Measurements from ENCODE around the gene DCX. TPM values are rescaled to one million over a fixed set of nuclear protein-coding genes. Genes with fewer than 3 reads are reported as not detected.

Gene DCX
- total and polyA plus RNA-seq, 7 experiments from 2014 or later: not detected

- Histone ChIP-seq H3K9me3 (ENCODE audit: control insufficient read depth in 2 of 3, low read length in 3 of 3) (no peaks in the 10 kb centered on the region), H3K27ac (ENCODE audit: low read depth, low read length) (no peak overlapping the region), H3K4me1 (ENCODE audit: control insufficient read depth in 2 of 2, insufficient read depth in 2 of 2, low read length in 2 of 2) (no peaks in the 10 kb centered on the region), H3K36me3 (ENCODE audit: control insufficient read depth in 2 of 3, insufficient read depth in 3 of 3, low read length in 3 of 3) (no peaks in the 10 kb centered on the region), H3K27me3 (ENCODE audit: control insufficient read depth in 2 of 2, insufficient read depth in 2 of 2, low read length in 2 of 2) (no peaks in the 10 kb centered on the region), H3K4me3 (ENCODE audit: low read length) (no peak overlapping the region)
- intact Hi-C loops (cut with micrococcal nuclease): no loop called here
- DNase-seq: no peak
- no peak overlapping the region for H3K4me3 Mint-ChIP-seq
- H3K4me1 Mint-ChIP-seq: no peaks in the 10 kb centered on the region
- peaks cover 0 to 5% (median 0%) of the 10 kb centered on the region in 5 donors for H3K27me3 Mint-ChIP-seq
- no peak overlapping the region for H3K27ac Mint-ChIP-seq
- peaks cover 0 to 2% (median 0%) of the 10 kb centered on the region in 11 donors for H3K9me3 Mint-ChIP-seq
- H3K36me3 Mint-ChIP-seq: no peaks in the 10 kb centered on the region
- ATAC-seq: no peak
- ChIA-PET CTCF (no interaction called here), POLR2A (no interaction called here)
Observed at GRCh38 chrX:111328858-111329257, 83.1 kb downstream of the DCX start.

GRCh38 chrX:111322231-111322855 is 89.6 kb downstream of the DCX start:
- ATAC-seq (no peak), DNase-seq (no peak)
- Mint-ChIP-seq H3K36me3 (no peaks in the 10 kb centered on the region), H3K9me3 (no peaks in the 10 kb centered on the region), H3K4me1 (no peaks in the 10 kb centered on the region), H3K27me3 (peaks cover 0 to 4% (median 0%) of the 10 kb centered on the region in 5 donors), H3K27ac (no peak overlapping the region), H3K4me3 (no peak overlapping the region)
- H3K9me3 ChIP-seq (ENCODE audit: control insufficient read depth in 2 of 3, low read length in 3 of 3): no peaks in the 10 kb centered on the region
- intact Hi-C loops (cut with micrococcal nuclease): no loop called here
- H3K36me3 ChIP-seq (ENCODE audit: control insufficient read depth in 2 of 3, insufficient read depth in 3 of 3, low read length in 3 of 3): no peaks in the 10 kb centered on the region
- CTCF ChIA-PET: no interaction called here
- no peak overlapping the region for H3K27ac ChIP-seq (ENCODE audit: low read depth, low read length)
- H3K27me3 ChIP-seq (ENCODE audit: control insufficient read depth in 2 of 2, insufficient read depth in 2 of 2, low read length in 2 of 2): no peaks in the 10 kb centered on the region
- no peaks in the 10 kb centered on the region for H3K4me1 ChIP-seq (ENCODE audit: control insufficient read depth in 2 of 2, insufficient read depth in 2 of 2, low read length in 2 of 2)
- H3K4me3 ChIP-seq (ENCODE audit: low read length): no peak overlapping the region
- POLR2A ChIA-PET: no interaction called here

- intact Hi-C loops (cut with micrococcal nuclease): no loop called here
- Mint-ChIP-seq H3K27me3 (peaks cover 0 to 4% (median 0%) of the 10 kb centered on the region in 5 donors), H3K27ac (no peak overlapping the region), H3K4me1 (no peaks in the 10 kb centered on the region), H3K9me3 (no peaks in the 10 kb centered on the region), H3K4me3 (no peak overlapping the region), H3K36me3 (no peaks in the 10 kb centered on the region)
- POLR2A ChIA-PET: no interaction called here
- no peak overlapping the region for H3K27ac ChIP-seq (ENCODE audit: low read depth, low read length)
- no peak overlapping the region for H3K4me3 ChIP-seq (ENCODE audit: low read length)
- DNase-seq (no peak), ATAC-seq (no peak)
- H3K36me3 ChIP-seq (ENCODE audit: control insufficient read depth in 2 of 3, insufficient read depth in 3 of 3, low read length in 3 of 3): no peaks in the 10 kb centered on the region
- CTCF ChIA-PET: no interaction called here
- H3K4me1 ChIP-seq (ENCODE audit: control insufficient read depth in 2 of 2, insufficient read depth in 2 of 2, low read length in 2 of 2): no peaks in the 10 kb centered on the region
- no peaks in the 10 kb centered on the region for H3K27me3 ChIP-seq (ENCODE audit: control insufficient read depth in 2 of 2, insufficient read depth in 2 of 2, low read length in 2 of 2)
- H3K9me3 ChIP-seq (ENCODE audit: control insufficient read depth in 2 of 3, low read length in 3 of 3): no peaks in the 10 kb centered on the region
Observed at GRCh38 chrX:111319451-111319850, 92.5 kb downstream of the DCX start.

- H3K4me1 ChIP-seq (ENCODE audit: control insufficient read depth in 2 of 2, insufficient read depth in 2 of 2, low read length in 2 of 2): no peaks in the 10 kb centered on the region
- no peak overlapping the region for H3K4me3 ChIP-seq (ENCODE audit: low read length)
- H3K27ac ChIP-seq (ENCODE audit: low read depth, low read length): no peak overlapping the region
- no peaks in the 10 kb centered on the region for H3K27me3 ChIP-seq (ENCODE audit: control insufficient read depth in 2 of 2, insufficient read depth in 2 of 2, low read length in 2 of 2)
- DNase-seq (no peak), ATAC-seq (no peak)
- peaks cover 0 to 1% (median 0%) of the 10 kb centered on the region in 11 donors for H3K9me3 Mint-ChIP-seq
- H3K9me3 ChIP-seq (ENCODE audit: control insufficient read depth in 2 of 3, low read length in 3 of 3): no peaks in the 10 kb centered on the region
- no peaks in the 10 kb centered on the region for H3K36me3 Mint-ChIP-seq
- ChIA-PET CTCF (no interaction called here), POLR2A (no interaction called here)
- H3K36me3 ChIP-seq (ENCODE audit: control insufficient read depth in 2 of 3, insufficient read depth in 3 of 3, low read length in 3 of 3): no peaks in the 10 kb centered on the region
- intact Hi-C loops (cut with micrococcal nuclease): no loop called here
- no peaks in the 10 kb centered on the region for H3K4me1 Mint-ChIP-seq
- no peak overlapping the region for H3K4me3 Mint-ChIP-seq
- peaks cover 0 to 4% (median 0%) of the 10 kb centered on the region in 5 donors for H3K27me3 Mint-ChIP-seq
- no peak overlapping the region for H3K27ac Mint-ChIP-seq
Observed at GRCh38 chrX:111318901-111319300, 93.1 kb downstream of the DCX start.

GRCh38 chrX:111309083-111309482 is 102.9 kb downstream of the DCX start:
- Histone ChIP-seq H3K4me3 (ENCODE audit: low read length) (no peak overlapping the region), H3K9me3 (ENCODE audit: control insufficient read depth in 2 of 3, low read length in 3 of 3) (no peaks in the 10 kb centered on the region), H3K27ac (ENCODE audit: low read depth, low read length) (no peak overlapping the region), H3K4me1 (ENCODE audit: control insufficient read depth in 2 of 2, insufficient read depth in 2 of 2, low read length in 2 of 2) (no peaks in the 10 kb centered on the region), H3K36me3 (ENCODE audit: control insufficient read depth in 2 of 3, insufficient read depth in 3 of 3, low read length in 3 of 3) (no peaks in the 10 kb centered on the region), H3K27me3 (ENCODE audit: control insufficient read depth in 2 of 2, insufficient read depth in 2 of 2, low read length in 2 of 2) (no peaks in the 10 kb centered on the region)
- Mint-ChIP-seq H3K27ac (no peak overlapping the region), H3K36me3 (no peaks in the 10 kb centered on the region), H3K27me3 (peaks cover 0 to 4% (median 0%) of the 10 kb centered on the region in 5 donors), H3K4me1 (no peaks in the 10 kb centered on the region), H3K9me3 (peaks cover 0 to 5% (median 2%) of the 10 kb centered on the region in 11 donors), H3K4me3 (no peak overlapping the region)
- ATAC-seq (no peak), DNase-seq (no peak)
- intact Hi-C loops (cut with micrococcal nuclease): no loop called here
- CTCF ChIA-PET: no interaction called here
- POLR2A ChIA-PET: no interaction called here

- Histone ChIP-seq H3K4me1 (ENCODE audit: control insufficient read depth in 2 of 2, insufficient read depth in 2 of 2, low read length in 2 of 2) (no peaks in the 10 kb centered on the region), H3K4me3 (ENCODE audit: low read length) (no peak overlapping the region), H3K36me3 (ENCODE audit: control insufficient read depth in 2 of 3, insufficient read depth in 3 of 3, low read length in 3 of 3) (no peaks in the 10 kb centered on the region), H3K27ac (ENCODE audit: low read depth, low read length) (no peak overlapping the region), H3K9me3 (ENCODE audit: control insufficient read depth in 2 of 3, low read length in 3 of 3) (no peaks in the 10 kb centered on the region), H3K27me3 (ENCODE audit: control insufficient read depth in 2 of 2, insufficient read depth in 2 of 2, low read length in 2 of 2) (no peaks in the 10 kb centered on the region)
- Mint-ChIP-seq H3K36me3 (no peaks in the 10 kb centered on the region), H3K9me3 (peaks cover 0 to 2% (median 0%) of the 10 kb centered on the region in 11 donors), H3K27ac (no peak overlapping the region), H3K4me3 (no peak overlapping the region), H3K27me3 (peaks cover 0 to 4% (median 0%) of the 10 kb centered on the region in 5 donors), H3K4me1 (no peaks in the 10 kb centered on the region)
- ChIA-PET CTCF (no interaction called here), POLR2A (no interaction called here)
- no peak for ATAC-seq
- no peak for DNase-seq
- intact Hi-C loops (cut with micrococcal nuclease): no loop called here
Observed at GRCh38 chrX:111308039-111308438, 104.0 kb downstream of the DCX start.

- no peaks in the 10 kb centered on the region for H3K4me1 Mint-ChIP-seq
- no peaks in the 10 kb centered on the region for H3K36me3 Mint-ChIP-seq
- H3K9me3 Mint-ChIP-seq: no peaks in the 10 kb centered on the region
- ChIA-PET CTCF (no interaction called here), POLR2A (no interaction called here)
- Histone ChIP-seq H3K4me3 (ENCODE audit: low read length) (no peak overlapping the region), H3K4me1 (ENCODE audit: control insufficient read depth in 2 of 2, insufficient read depth in 2 of 2, low read length in 2 of 2) (no peaks in the 10 kb centered on the region), H3K27me3 (ENCODE audit: control insufficient read depth in 2 of 2, insufficient read depth in 2 of 2, low read length in 2 of 2) (no peaks in the 10 kb centered on the region), H3K27ac (ENCODE audit: low read depth, low read length) (no peak overlapping the region), H3K36me3 (ENCODE audit: control insufficient read depth in 2 of 3, insufficient read depth in 3 of 3, low read length in 3 of 3) (no peaks in the 10 kb centered on the region), H3K9me3 (ENCODE audit: control insufficient read depth in 2 of 3, low read length in 3 of 3) (no peaks in the 10 kb centered on the region)
- no peak overlapping the region for H3K4me3 Mint-ChIP-seq
- ATAC-seq (no peak), DNase-seq (no peak)
- no peak overlapping the region for H3K27ac Mint-ChIP-seq
- no peaks in the 10 kb centered on the region for H3K27me3 Mint-ChIP-seq
- intact Hi-C loops (cut with micrococcal nuclease): no loop called here
Observed at GRCh38 chrX:111302284-111302683, 109.7 kb downstream of the DCX start.

Data from naive thymus-derived CD4-positive, alpha-beta T cell (primary cell).